ENCODE results near the gene AIFM3.
"Not testable (repeated sequence)": the region's sequence is repeated elsewhere in the genome, so short reads cannot be mapped to it uniquely, and the experiment has no call there.

Gene AIFM3

GRCh38 chr22:20966883-20967696 lies at the start of gene AIFM3:
TSS of gene AIFM3 (plus strand) at chr22:20967255. CDS start at chr22:20967945, 690 bp downstream.
- DNase-seq (ENCODE audit: low spot score): no peak

GRCh38 chr22:20918663-20919218 lies 48.3 kb upstream of the AIFM3 start:
- DNase-seq (ENCODE audit: low spot score): no peak

- no peak for DNase-seq (ENCODE audit: low spot score)
These were observed 47.3 kb upstream of the AIFM3 start for GRCh38 chr22:20919718-20920117.

GRCh38 chr22:20920881-20921203 lies 46.2 kb upstream of the AIFM3 start:
- DNase-seq (ENCODE audit: low spot score): no peak

- DNase-seq (ENCODE audit: low spot score): no peak
These were observed 44.8 kb upstream of the AIFM3 start for GRCh38 chr22:20922141-20922751.

- DNase-seq (ENCODE audit: low spot score): no peak
These were observed 40.8 kb upstream of the AIFM3 start for GRCh38 chr22:20926243-20926642.

- no peak for DNase-seq (ENCODE audit: low spot score)
These were observed 39.0 kb upstream of the AIFM3 start for GRCh38 chr22:20927940-20928572.

GRCh38 chr22:20928573-20928967 lies 38.5 kb upstream of the AIFM3 start:
- DNase-seq (ENCODE audit: low spot score): no peak

GRCh38 chr22:20930004-20930403 lies 37.1 kb upstream of the AIFM3 start:
- DNase-seq (ENCODE audit: low spot score): no peak

- DNase-seq (ENCODE audit: low spot score): not testable (repeated sequence)
These were observed 36.6 kb upstream of the AIFM3 start for GRCh38 chr22:20930435-20930834.

- DNase-seq (ENCODE audit: low spot score): no peak
These were observed 35.9 kb upstream of the AIFM3 start for GRCh38 chr22:20931126-20931654.

GRCh38 chr22:20933910-20934309 lies 33.1 kb upstream of the AIFM3 start:
- no peak for DNase-seq (ENCODE audit: low spot score)

- not testable (repeated sequence) for DNase-seq (ENCODE audit: low spot score)
These were observed 32.0 kb upstream of the AIFM3 start for GRCh38 chr22:20935049-20935448.

GRCh38 chr22:20935780-20936539 lies 31.1 kb upstream of the AIFM3 start:
- DNase-seq (ENCODE audit: low spot score): not testable (repeated sequence)

- no peak for DNase-seq (ENCODE audit: low spot score)
These were observed 29.8 kb upstream of the AIFM3 start for GRCh38 chr22:20937031-20937793.

- no peak for DNase-seq (ENCODE audit: low spot score)
These were observed 29.0 kb upstream of the AIFM3 start for GRCh38 chr22:20937794-20938671.

- DNase-seq (ENCODE audit: low spot score): not testable (repeated sequence)
These were observed 27.4 kb upstream of the AIFM3 start for GRCh38 chr22:20939457-20940185.

- no peak for DNase-seq (ENCODE audit: low spot score)
These were observed 26.8 kb upstream of the AIFM3 start for GRCh38 chr22:20940186-20940651.

- DNase-seq (ENCODE audit: low spot score): no peak
These were observed 26.1 kb upstream of the AIFM3 start for GRCh38 chr22:20940904-20941385.

All from hepatic stellate cell (primary cell).